GM19438 (cell line): Measurements from ENCODE around the gene EIPR1.

Experiments used
- ATAC-seq: cut with Tn5 transposase; IDR thresholded peaks from one replicate; pipeline ENCODE4 v1.9.1; 2021; ENCODE audit warnings: low read depth; ENCODE audit not compliant: unreplicated experiment

The EIPR1 gene

DNA sequence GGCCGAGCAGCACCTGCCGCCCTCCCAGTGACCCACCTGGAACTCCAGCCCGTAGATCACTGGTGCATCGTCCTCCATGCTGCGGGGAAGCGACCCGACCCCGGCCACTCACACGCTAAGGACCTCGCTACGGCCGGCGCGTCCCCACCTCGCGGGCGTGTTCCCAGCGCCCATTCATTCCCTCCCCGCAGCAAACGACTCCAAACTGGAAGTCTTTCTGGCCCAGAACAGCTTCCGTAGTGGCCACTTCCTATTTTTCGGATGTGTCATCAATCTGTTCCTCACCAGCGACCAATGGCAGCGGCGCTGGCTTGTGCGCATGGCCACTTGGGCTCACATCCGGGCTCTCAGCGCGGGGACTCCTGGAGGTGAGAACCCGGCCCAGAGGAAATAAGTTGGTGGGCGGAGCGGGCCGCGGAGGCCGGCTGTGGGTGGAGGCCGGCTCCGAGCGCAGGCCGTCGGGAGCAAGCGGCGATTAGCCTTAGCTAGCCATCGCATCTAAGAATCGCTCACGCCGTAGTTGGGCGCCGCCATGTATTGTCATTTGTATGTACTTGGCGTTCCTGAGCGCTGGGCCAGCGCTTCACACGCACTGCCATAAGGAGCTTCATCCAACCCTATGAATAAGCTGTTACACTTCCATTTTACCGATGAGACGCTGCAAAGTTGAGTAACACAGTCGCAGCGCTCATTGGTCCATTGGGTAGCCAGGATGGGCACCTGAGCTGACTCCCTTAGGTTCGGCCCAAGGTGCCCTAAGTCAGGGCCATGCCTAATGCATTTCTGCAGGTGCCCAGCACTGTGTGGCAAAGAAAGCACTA, at the start of gene EIPR1:
TSS of gene EIPR1 (minus strand) at position 207 of the 821 bp plus-strand sequence. CDS start at position 78, 129 bp downstream.
- peak; percentile 76 for ATAC-seq

- ATAC-seq: no peak
Observed at GRCh38 chr2:3427272-3427671, 49.7 kb upstream of the EIPR1 start.

- ATAC-seq: no peak
Observed at GRCh38 chr2:3426615-3427014, 49.0 kb upstream of the EIPR1 start.

DNA sequence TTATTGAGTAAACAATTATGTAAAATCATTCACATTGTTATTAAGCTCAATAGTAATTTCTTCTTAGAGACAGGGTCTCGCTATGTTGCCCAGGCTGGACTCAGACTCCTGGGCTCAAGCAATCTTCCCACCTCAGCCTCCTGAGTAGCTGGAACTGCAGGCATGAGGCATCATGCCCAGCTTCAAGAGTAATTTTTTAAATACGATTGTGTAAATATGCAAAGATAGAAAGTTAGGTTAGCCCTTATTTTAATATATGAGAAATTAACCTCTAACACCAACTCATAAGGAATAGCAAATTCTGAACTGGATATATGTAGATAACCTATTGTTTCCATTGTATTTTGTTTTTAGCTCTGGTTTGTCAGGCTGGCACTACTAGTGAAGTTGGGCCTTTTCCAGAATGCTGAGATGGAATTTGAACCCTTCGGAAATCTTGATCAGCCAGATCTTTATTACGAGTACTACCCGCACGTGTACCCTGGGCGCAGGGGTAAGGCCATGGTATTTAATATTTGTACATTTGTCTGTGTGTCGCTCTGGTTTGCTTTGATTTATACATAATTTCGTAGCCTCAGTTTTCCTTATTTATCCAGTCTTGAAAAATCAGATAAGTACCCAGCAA, 46.7 kb upstream of the EIPR1 start:
- no peak for ATAC-seq

DNA sequence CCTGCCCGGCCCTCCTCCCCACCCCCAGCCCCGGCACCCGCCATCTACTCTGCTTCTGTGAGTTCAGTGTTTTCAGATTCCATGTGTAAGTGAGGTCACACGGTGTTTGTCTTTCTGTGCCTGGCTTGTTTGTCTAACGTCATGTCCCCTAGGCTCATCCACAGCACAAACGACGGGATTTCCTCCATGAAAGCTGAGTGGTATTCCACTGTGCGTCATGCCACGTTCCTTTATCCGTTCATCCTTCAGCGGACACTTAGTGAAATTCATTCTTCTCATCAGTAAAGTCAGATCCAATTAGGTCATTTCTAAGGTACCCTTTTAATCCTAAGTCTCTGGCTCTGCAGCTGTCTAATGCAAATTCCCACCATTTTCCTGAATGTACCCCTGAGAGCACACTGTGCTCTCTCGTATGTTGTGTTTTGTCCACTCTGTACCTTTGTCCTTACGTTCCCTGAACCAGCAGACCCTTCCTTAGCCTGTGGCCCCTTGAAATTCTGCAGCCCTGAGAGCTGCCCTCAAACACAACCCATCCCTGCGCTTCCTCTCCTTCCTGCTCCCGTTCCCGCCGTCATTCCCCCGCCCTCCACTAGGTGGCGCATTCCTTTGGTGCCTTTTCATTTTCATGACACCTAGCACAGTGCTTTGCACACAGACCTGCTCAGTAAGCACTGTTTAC, 46.0 kb upstream of the EIPR1 start:
- ATAC-seq: peak; percentile 69

- peak; percentile 42 for ATAC-seq
Observed at GRCh38 chr2:3422161-3422779, 44.7 kb upstream of the EIPR1 start.

DNA sequence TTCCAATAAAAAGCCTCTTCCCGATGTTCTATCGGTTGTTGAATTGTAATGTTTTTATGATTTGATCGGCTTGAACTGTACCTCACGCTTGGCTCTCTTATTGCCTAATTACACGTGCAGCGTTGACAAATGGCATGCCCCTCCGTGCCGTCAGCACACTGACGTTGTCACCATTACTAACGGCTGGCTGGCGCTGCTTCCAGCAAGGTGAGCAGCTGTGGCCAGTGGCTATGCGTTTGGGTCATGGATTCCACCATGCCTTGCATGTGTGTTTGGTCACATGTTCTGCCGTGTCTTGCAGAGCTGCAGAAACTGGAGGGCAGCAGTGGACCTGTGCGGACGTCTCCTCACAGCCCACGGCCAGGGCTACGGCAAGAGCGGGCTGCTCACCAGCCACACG, 44.0 kb upstream of the EIPR1 start:
- ATAC-seq: no peak

GRCh38 chr2:3420769-3421397, 43.3 kb upstream of the EIPR1 start:
- ATAC-seq: no peak

GRCh38 chr2:3420076-3420768, 42.6 kb upstream of the EIPR1 start:
- ATAC-seq: no peak

- no peak for ATAC-seq
Observed at GRCh38 chr2:3418766-3419404, 41.3 kb upstream of the EIPR1 start.

- ATAC-seq: no peak
Observed at GRCh38 chr2:3414133-3414860, 36.7 kb upstream of the EIPR1 start.

DNA sequence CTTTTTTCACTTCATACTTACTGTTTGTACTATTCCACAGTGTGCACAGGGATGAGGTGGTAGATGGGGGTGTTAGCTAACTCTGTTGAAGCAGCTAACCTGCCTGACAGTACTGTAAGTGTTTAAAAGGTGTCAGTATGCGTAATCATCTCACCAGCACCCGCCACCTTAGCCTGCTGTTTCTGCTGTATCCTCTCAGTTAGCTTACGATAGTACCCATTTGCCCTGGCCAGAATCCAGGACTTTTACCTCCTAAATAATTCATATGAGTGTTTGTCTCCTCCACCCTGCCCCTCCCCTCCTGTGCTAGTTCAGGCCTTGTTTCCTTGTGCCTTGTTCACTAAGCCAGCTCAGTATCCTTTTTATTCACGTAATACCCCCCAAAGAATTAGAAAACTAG, 36.1 kb upstream of the EIPR1 start:
- no peak for ATAC-seq

DNA sequence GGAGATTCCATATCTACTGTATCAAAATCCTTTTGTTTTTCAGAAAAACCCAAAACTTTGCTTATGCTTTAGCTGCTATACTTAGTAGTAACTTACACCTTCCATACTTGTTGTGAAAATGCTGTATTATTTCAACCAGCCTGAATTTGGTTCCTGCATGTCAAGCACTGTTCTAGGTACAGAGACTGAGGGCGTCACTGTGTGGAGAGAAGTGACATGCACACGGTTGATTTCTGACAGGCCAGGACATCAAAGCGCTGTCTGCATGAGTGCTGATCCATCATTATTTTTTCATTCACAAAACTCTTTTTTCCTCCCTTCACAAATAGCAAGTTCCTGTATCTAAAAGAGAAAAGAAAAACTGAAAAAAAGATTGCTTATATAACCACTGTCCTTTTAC, 33.5 kb upstream of the EIPR1 start:
- no peak for ATAC-seq

DNA sequence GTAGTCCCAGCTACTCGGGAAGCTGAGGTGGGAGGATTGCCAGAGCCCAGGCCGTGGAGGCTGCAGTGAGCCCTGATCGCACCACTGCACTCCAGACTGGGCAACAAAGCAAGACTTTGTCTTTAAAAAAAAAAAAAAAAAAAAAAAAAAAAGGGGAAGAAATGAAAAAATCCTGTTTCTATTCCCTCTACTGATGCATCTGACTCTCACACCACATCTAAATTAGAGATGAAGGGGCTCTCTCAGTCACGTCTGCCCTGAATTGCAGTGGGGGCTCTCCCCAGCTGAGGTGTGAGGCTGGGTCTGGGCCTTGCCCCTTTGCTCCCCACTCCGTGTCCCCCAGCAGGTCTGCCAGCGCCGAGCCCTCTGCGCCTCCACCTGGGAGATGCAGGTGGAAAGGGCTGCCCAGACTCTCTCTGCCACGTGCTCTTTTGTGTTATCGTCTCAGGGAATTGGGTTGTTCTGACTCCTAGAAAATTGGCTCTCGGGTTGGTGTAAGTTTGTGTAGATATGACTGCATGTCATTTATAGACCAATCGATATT, 32.1 kb upstream of the EIPR1 start:
- no peak for ATAC-seq

GRCh38 chr2:3408781-3409180, 31.2 kb upstream of the EIPR1 start:
- ATAC-seq: no peak

GRCh38 chr2:3406501-3406900, 28.9 kb upstream of the EIPR1 start:
- no peak for ATAC-seq

- no peak for ATAC-seq
Observed at GRCh38 chr2:3405876-3406275, 28.3 kb upstream of the EIPR1 start.

GRCh38 chr2:3405307-3405706, 27.7 kb upstream of the EIPR1 start:
- ATAC-seq: no peak
